Loucy (cell line): ENCODE measurements around the gene ST6GALNAC4.

Source experiments
- H2AFZ ChIP-seq: fragments of 200-600 bp; sonication (generic); 2 replicates; pipeline ENCODE4 v1.6.0; 2016; ENCODE audit warnings: antibody characterized with exemption, mild to moderate bottlenecking, low read length, moderate library complexity
- H3F3A ChIP-seq: fragments of 200-600 bp; 2 replicates; pipeline ENCODE4 v1.6.0; 2016; ENCODE audit warnings: antibody characterized with exemption, low read depth, mild to moderate bottlenecking
- H3K27me3 ChIP-seq: fragments of 200-600 bp; sonication (generic); 2 replicates; pipeline ENCODE4 v1.6.1; 2014; ENCODE audit warnings: low read length, mild to moderate bottlenecking; ENCODE audit not compliant: insufficient read depth, poor library complexity, severe bottlenecking
- H3K36me3 ChIP-seq: fragments of 200-600 bp; sonication (generic); 2 replicates; pipeline ENCODE4 v1.6.1; 2016; ENCODE audit warnings: low read length; ENCODE audit not compliant: insufficient read depth
- H3K4me1 ChIP-seq: fragments of 200-600 bp; sonication (generic); 2 replicates; pipeline ENCODE4 v1.5.1; 2014; ENCODE audit warnings: low read length, mild to moderate bottlenecking; ENCODE audit not compliant: insufficient read depth, poor library complexity, severe bottlenecking
- H3K4me2 ChIP-seq: fragments of 200-600 bp; sonication (generic); 2 replicates; pipeline ENCODE4 v1.6.0; 2014; ENCODE audit warnings: antibody characterized with exemption, low read length, low read depth, mild to moderate bottlenecking; ENCODE audit not compliant: poor library complexity, severe bottlenecking
- H3K4me3 ChIP-seq: fragments of 200-600 bp; sonication (generic); 2 replicates; pipeline ENCODE4 v1.5.1; 2014; ENCODE audit warnings: low read length, mild to moderate bottlenecking, mixed read lengths; ENCODE audit not compliant: poor library complexity, severe bottlenecking
- H3K79me2 ChIP-seq: fragments of 200-600 bp; sonication (generic); 2 replicates; pipeline ENCODE4 v1.6.1; 2014; ENCODE audit warnings: low read length; ENCODE audit not compliant: insufficient read depth
- H3K9ac ChIP-seq: fragments of 200-600 bp; sonication (generic); 2 replicates; pipeline ENCODE4 v1.6.0; 2014; ENCODE audit warnings: mild to moderate bottlenecking, low read depth, low read length, moderate library complexity; ENCODE audit not compliant: poor library complexity, severe bottlenecking
- H3K9me2 ChIP-seq: fragments of 200-600 bp; sonication (generic); replicated peaks from 2 replicates; pipeline ENCODE4 v1.6.1; 2016; ENCODE audit warnings: low read depth, low read length, mixed read lengths
- H3K9me3 ChIP-seq: fragments of 200-600 bp; sonication (generic); 2 replicates; pipeline ENCODE4 v1.6.1; 2014; ENCODE audit warnings: mild to moderate bottlenecking, antibody characterized with exemption, low read length, low read depth; ENCODE audit not compliant: insufficient read depth
- H4K20me1 ChIP-seq: fragments of 200-600 bp; sonication (generic); 2 replicates; pipeline ENCODE4 v1.6.0; 2014; ENCODE audit warnings: antibody characterized with exemption, low read length, mild to moderate bottlenecking; ENCODE audit not compliant: insufficient read depth, poor library complexity, severe bottlenecking
- CTCF ChIP-seq: fragments of 200-600 bp; sonication (generic); conservative IDR thresholded peaks from 2 replicates; pipeline ENCODE4 v1.5.1; 2014; ENCODE audit warnings: mild to moderate bottlenecking, antibody characterized with exemption, low read length
- EZH2phosphoT487 ChIP-seq: fragments of 200-600 bp; IDR thresholded peaks from 2 replicates; pipeline ENCODE4 v1.6.1; 2018; ENCODE audit warnings: antibody characterized with exemption, mild to moderate bottlenecking, moderate library complexity, borderline replicate concordance

Gene ST6GALNAC4

GRCh38 chr9:127872369-127873222 is 44.2 kb downstream of the ST6GALNAC4 start:
- Histone ChIP-seq H3K9me2 (no peaks in the 10 kb centered on the region), H3K4me2 (no peak overlapping the region), H3K4me3 (no peak overlapping the region), H3K27me3 (no peaks in the 10 kb centered on the region), H2AFZ (no peak overlapping the region), H3K79me2 (no peaks in the 10 kb centered on the region), H3F3A (no peaks in the 10 kb centered on the region), H3K36me3 (no peaks in the 10 kb centered on the region), H3K9me3 (no peaks in the 10 kb centered on the region), H4K20me1 (no peaks in the 10 kb centered on the region), H3K4me1 (no peaks in the 10 kb centered on the region), H3K9ac (no peak overlapping the region)
- no peak for TF ChIP-seq EZH2phosphoT487
- no peak for TF ChIP-seq CTCF

GRCh38 chr9:127871531-127871930 is 45.3 kb downstream of the ST6GALNAC4 start:
- no peaks in the 10 kb centered on the region for H3K79me2 ChIP-seq
- H3K9me2 ChIP-seq = no peaks in the 10 kb centered on the region
- H3K4me3 ChIP-seq = no peak overlapping the region
- peaks cover under 1% of the 10 kb centered on the region for H3K4me1 ChIP-seq
- no peak overlapping the region for H3K4me2 ChIP-seq
- H3F3A ChIP-seq = no peaks in the 10 kb centered on the region
- TF ChIP-seq EZH2phosphoT487 (no peak), CTCF (no peak)
- no peaks in the 10 kb centered on the region for H3K27me3 ChIP-seq
- no peaks in the 10 kb centered on the region for H4K20me1 ChIP-seq
- no peak overlapping the region for H3K9ac ChIP-seq
- H2AFZ ChIP-seq = no peak overlapping the region
- no peaks in the 10 kb centered on the region for H3K9me3 ChIP-seq
- H3K36me3 ChIP-seq = no peaks in the 10 kb centered on the region

GRCh38 chr9:127870887-127871286 is 46.0 kb downstream of the ST6GALNAC4 start:
- no peaks in the 10 kb centered on the region for H3K36me3 ChIP-seq
- H4K20me1 ChIP-seq = no peaks in the 10 kb centered on the region
- no peak overlapping the region for H2AFZ ChIP-seq
- peaks cover 3% of the 10 kb centered on the region; the same call in 1 of the 2 replicates for H3F3A ChIP-seq
- no peaks in the 10 kb centered on the region for H3K79me2 ChIP-seq
- no peak for TF ChIP-seq CTCF
- no peak for TF ChIP-seq EZH2phosphoT487
- no peak overlapping the region for H3K4me2 ChIP-seq
- H3K4me3 ChIP-seq = no peak overlapping the region
- H3K9me3 ChIP-seq = no peaks in the 10 kb centered on the region
- no peak overlapping the region for H3K9ac ChIP-seq
- H3K27me3 ChIP-seq = no peaks in the 10 kb centered on the region
- H3K4me1 ChIP-seq = peaks cover 7% of the 10 kb centered on the region
- no peaks in the 10 kb centered on the region for H3K9me2 ChIP-seq
